H1 (cell line): ENCODE results near the gene RIN3. TPM values are rescaled to one million over a fixed set of nuclear protein-coding genes. Genes with fewer than 3 reads are reported as not detected.

Source experiments
- CTCF ChIA-PET: fragments of 300-600 bp; sonication (Branson Sonifier 250); formaldehyde crosslinking; loops from one replicate; lab custom pipeline; 2021; ENCODE audit not compliant: partially characterized antibody; lab: Charles Lee
- POLR2A ChIA-PET: fragments of 300-600 bp; sonication (Branson Sonifier 250); formaldehyde crosslinking; loops from one replicate; lab custom pipeline; 2021; ENCODE audit warnings: inconsistent platforms; ENCODE audit not compliant: partially characterized antibody; lab: Charles Lee
- DNase-seq, 2 experiments: peaks; one replicate each; pipeline versions ENCODE4 v3.0.0 to v3.0.0-alpha.2; 2010 to 2022; ENCODE audit warnings: low spot score in 2 of 2, low read depth in 1 of 2, mixed read lengths in 1 of 2
- FAIRE-seq: peaks from 2 replicates; lab custom pipeline; 2011; peaks lifted over from hg19 to GRCh38; lab: Jason Lieb, UNC
- H2AFZ ChIP-seq: 2 replicates; pipeline ENCODE4 v1.8.1; 2012; ENCODE audit warnings: low read length, inconsistent platforms
- H2AK5ac ChIP-seq: 2 replicates; pipeline ENCODE4 v1.6.1; 2013; ENCODE audit warnings: low read depth, low read length
- H2BK120ac ChIP-seq: replicated peaks from 2 replicates; pipeline ENCODE3; 2013; ENCODE audit warnings: low read depth, low read length, inconsistent platforms
- H2BK12ac ChIP-seq: 2 replicates; pipeline ENCODE4 v1.6.1; 2013; ENCODE audit warnings: low read depth, low read length
- H2BK15ac ChIP-seq: 2 replicates; pipeline ENCODE4 v1.6.1; 2013; ENCODE audit warnings: low read length
- H2BK20ac ChIP-seq: 2 replicates; pipeline ENCODE4 v1.6.1; 2013; ENCODE audit warnings: low read length
- H2BK5ac ChIP-seq: 2 replicates; pipeline ENCODE4 v1.6.1; 2013; ENCODE audit warnings: low read depth, low read length
- H3K14ac ChIP-seq: 2 replicates; pipeline ENCODE4 v1.6.1; 2013; ENCODE audit warnings: inconsistent platforms; ENCODE audit not compliant: insufficient read length
- H3K18ac ChIP-seq: 2 replicates; pipeline ENCODE4 v1.6.1; 2013; ENCODE audit warnings: low read length; ENCODE audit errors: extremely low read depth
- H3K23ac ChIP-seq: 2 replicates; pipeline ENCODE4 v1.6.1; 2013; ENCODE audit warnings: inconsistent platforms; ENCODE audit not compliant: insufficient read length
- H3K23me2 ChIP-seq: 2 replicates; pipeline ENCODE4 v1.6.1; 2013; ENCODE audit warnings: low read depth, low read length
- H3K27ac ChIP-seq: 2 replicates; pipeline ENCODE4 v1.6.1; 2011; ENCODE audit warnings: low read depth, low read length, inconsistent platforms
- H3K27me3 ChIP-seq, 4 experiments: replicated peaks in 1 of 4; 1 replicate in 1 of 4; 2 replicates in 3 of 4; pipeline versions ENCODE4 v1.6.1 to v1.8.1; 2011 to 2013; ENCODE audit warnings: low read length in 3 of 4, mild to moderate bottlenecking in 3 of 4, inconsistent platforms in 2 of 4, mixed read lengths in 2 of 4, moderate library complexity in 1 of 4; ENCODE audit not compliant: control insufficient read depth in 3 of 4, insufficient read depth in 3 of 4; ENCODE audit errors: extremely low read depth in 1 of 4
- H3K36me3 ChIP-seq, 4 experiments: 2 replicates each; pipeline versions ENCODE4 v1.6.1 to v1.8.1; 2011 to 2013; ENCODE audit warnings: mild to moderate bottlenecking in 4 of 4, low read length in 3 of 4, moderate library complexity in 2 of 4, control low read depth in 1 of 4, inconsistent platforms in 1 of 4; ENCODE audit not compliant: insufficient read depth in 4 of 4, control insufficient read depth in 2 of 4
- H3K4ac ChIP-seq: replicated peaks from 2 replicates; pipeline ENCODE3; 2013; ENCODE audit warnings: low read length, low read depth, mixed read lengths, inconsistent platforms; ENCODE audit not compliant: insufficient read length
- H3K4me1 ChIP-seq, 4 experiments: replicated peaks in 1 of 4; 1 replicate in 1 of 4; 2 replicates in 3 of 4; pipeline versions ENCODE4 v1.6.1 to v1.8.1; 2011 to 2013; ENCODE audit warnings: low read length in 3 of 4, inconsistent platforms in 2 of 4, mixed read lengths in 1 of 4; ENCODE audit not compliant: insufficient read depth in 4 of 4, control insufficient read depth in 3 of 4
- H3K4me2 ChIP-seq, 2 experiments: 2 replicates each; pipeline versions ENCODE4 v1.6.1 to v1.8.1; 2011 to 2013; ENCODE audit warnings: low read depth in 2 of 2, low read length in 2 of 2, control low read depth in 1 of 2, inconsistent platforms in 1 of 2, mild to moderate bottlenecking in 1 of 2; ENCODE audit not compliant: insufficient read depth in 1 of 2
- H3K4me3 ChIP-seq, 4 experiments: fragments of 200-600, 300-600 bp in 1 of 4; sonication (generic), shearing (Covaris generic), sonication (Bioruptor Twin) in 1 of 4; 2 replicates each; pipeline versions ENCODE4 v1.5.1 to v1.8.1; 2011 to 2016; ENCODE audit warnings: low read length in 4 of 4, low read depth in 3 of 4, control low read depth in 2 of 4, inconsistent platforms in 2 of 4, mild to moderate bottlenecking in 2 of 4, mixed read lengths in 1 of 4, moderate library complexity in 1 of 4; ENCODE audit not compliant: insufficient read depth in 2 of 4; ENCODE audit errors: extremely low read depth in 1 of 4
- H3K56ac ChIP-seq: replicated peaks from 2 replicates; pipeline ENCODE3; 2013; ENCODE audit warnings: low read depth, mild to moderate bottlenecking, mixed read lengths, low read length, inconsistent platforms; ENCODE audit not compliant: insufficient read length
- H3K79me1 ChIP-seq: 2 replicates; pipeline ENCODE4 v1.6.1; 2013; ENCODE audit warnings: low read depth, low read length, control low read depth
- H3K79me2 ChIP-seq, 2 experiments: 2 replicates each; pipeline versions ENCODE4 v1.6.1 to v1.8.1; 2012 to 2013; ENCODE audit warnings: low read length in 2 of 2, mild to moderate bottlenecking in 2 of 2, inconsistent platforms in 1 of 2; ENCODE audit not compliant: insufficient read depth in 2 of 2, control insufficient read depth in 1 of 2
- H3K9ac ChIP-seq, 4 experiments: replicated peaks in 1 of 4; 1 replicate in 1 of 4; 2 replicates in 3 of 4; pipeline versions ENCODE4 v1.6.1 to v1.8.1; 2011 to 2013; ENCODE audit warnings: low read depth in 3 of 4, low read length in 3 of 4, control low read depth in 2 of 4, mild to moderate bottlenecking in 2 of 4, moderate library complexity in 2 of 4, inconsistent platforms in 1 of 4; ENCODE audit errors: extremely low read depth in 1 of 4
- H3K9me3 ChIP-seq, 2 experiments: 2 replicates each; pipeline versions ENCODE4 v1.6.1 to v1.8.1; 2012 to 2013; ENCODE audit warnings: mild to moderate bottlenecking in 2 of 2, moderate library complexity in 2 of 2, control low read depth in 1 of 2, inconsistent platforms in 1 of 2, low read depth in 1 of 2, low read length in 1 of 2, mixed read lengths in 1 of 2; ENCODE audit not compliant: insufficient read depth in 2 of 2
- H4K20me1 ChIP-seq, 2 experiments: replicated peaks in 1 of 2; 2 replicates each; pipeline versions ENCODE3 to v1.8.1; 2011 to 2013; ENCODE audit warnings: inconsistent platforms in 2 of 2, low read length in 2 of 2, mild to moderate bottlenecking in 1 of 2; ENCODE audit not compliant: insufficient read depth in 2 of 2, control insufficient read depth in 1 of 2
- H4K5ac ChIP-seq: 2 replicates; pipeline ENCODE4 v1.6.1; 2013; ENCODE audit warnings: low read length, low read depth, mixed read lengths, inconsistent platforms; ENCODE audit not compliant: insufficient read length
- H4K8ac ChIP-seq: 2 replicates; pipeline ENCODE4 v1.8.0; 2013; ENCODE audit warnings: mild to moderate bottlenecking, moderate library complexity, low read length, inconsistent platforms; ENCODE audit not compliant: insufficient read depth; ENCODE audit errors: extremely low read depth
- H4K91ac ChIP-seq: replicated peaks from 2 replicates; pipeline ENCODE3; 2013; ENCODE audit warnings: low read length, mixed read lengths, inconsistent platforms; ENCODE audit not compliant: insufficient read length
- FOSL1 ChIP-seq: IDR thresholded peaks from 2 replicates; pipeline ENCODE4 v1.6.1; 2011; ENCODE audit warnings: mild to moderate bottlenecking, low read depth, low read length, moderate library complexity; ENCODE audit not compliant: insufficient read depth
- GABPA ChIP-seq: IDR thresholded peaks from 2 replicates; pipeline ENCODE4 v1.6.1; 2011; ENCODE audit warnings: mild to moderate bottlenecking, low read length, moderate library complexity, borderline replicate concordance; ENCODE audit not compliant: insufficient read depth
- JUN ChIP-seq: IDR thresholded peaks from 2 replicates; pipeline ENCODE4 v1.6.1; 2011; ENCODE audit warnings: low read depth, mild to moderate bottlenecking, improper control_type of control experiment, low read length
- MAX ChIP-seq: IDR thresholded peaks from 2 replicates; pipeline ENCODE4 v1.6.1; 2012; ENCODE audit warnings: inconsistent platforms
- NANOG ChIP-seq: IDR thresholded peaks from 2 replicates; pipeline ENCODE4 v1.6.1; 2011; ENCODE audit warnings: low read length, low read depth, mild to moderate bottlenecking, inconsistent platforms; ENCODE audit not compliant: insufficient read depth, poor library complexity, severe bottlenecking
- RAD21 ChIP-seq, 2 experiments: IDR thresholded peaks in 1 of 2; conservative IDR thresholded peaks in 1 of 2; 2 replicates each; pipeline ENCODE4 v1.6.1; 2011; ENCODE audit warnings: low read depth in 2 of 2, low read length in 2 of 2, improper control_type of control experiment in 1 of 2, inconsistent platforms in 1 of 2, mild to moderate bottlenecking in 1 of 2, moderate library complexity in 1 of 2
- SAP30 ChIP-seq: fragments of 300-600 bp; sonication (generic); IDR thresholded peaks from 2 replicates; pipeline ENCODE4 v1.7.1; 2012; ENCODE audit warnings: low read length, moderate library complexity, mild to moderate bottlenecking, inconsistent platforms; ENCODE audit not compliant: insufficient read depth, insufficient replicate concordance
- SP2 ChIP-seq: IDR thresholded peaks from 2 replicates; pipeline ENCODE4 v1.6.1; 2012; ENCODE audit warnings: mild to moderate bottlenecking, low read length, inconsistent platforms
- WGBS, 2 experiments: shearing (Covaris generic) in 1 of 2; methylation state at CpG; one replicate each; pipeline versions ENCODE4 v1.1.6 to v1.1.7; 2013 to 2015; ENCODE audit warnings: low lambda C conversion rate in 2 of 2, mixed read lengths in 2 of 2, inconsistent platforms in 1 of 2, low coverage in 1 of 2, missing lambda C conversion rate in 1 of 2; ENCODE audit not compliant: insufficient replicate concordance in 2 of 2, insufficient coverage in 1 of 2, insufficient read length in 1 of 2; ENCODE audit errors: extremely low coverage in 1 of 2, missing lambda C conversion rate in 1 of 2; 5-methylcytosine and 5-hydroxymethylcytosine counted together
- polyA plus RNA-seq, 7 experiments: library from polyadenylated mRNA; depleted of rRNA in 3 of 7; stranded (reverse) in 5 of 7; unstranded in 2 of 7; fragments of >200 nt in 5 of 7; fragments of 200-250 nt in 2 of 7; gene quantifications; 1 replicate in 5 of 7; 2 replicates in 1 of 7; 4 replicates in 1 of 7; pipeline versions ENCODE4 v1.2.1 to v1.2.3, GENCODE V29; 2011 to 2013; ENCODE audit warnings: missing spikeins in 2 of 7, mixed read lengths in 2 of 7
- total RNA-seq: library from RNA; stranded (reverse); fragmentation: NEBNext Ultra II Directional; extraction: Animal tissue kit (Norgen Biotek cat#: 25700); gene quantifications from 2 replicates; pipeline ENCODE4 v1.2.1, GENCODE V29; 2021
- TF ChIP-seq, protein P1 (sequence below): IDR thresholded peaks from 2 replicates; pipeline ENCODE4 v1.6.1; 2012; ENCODE audit warnings: low read length, inconsistent platforms

The RIN3 gene
- total and polyA plus RNA-seq, 2 of the 8 experiments (the other 6 are each of a cell fraction or from before 2014, with no cell fraction given) = 0.59 to 1.5 TPM

DNA sequence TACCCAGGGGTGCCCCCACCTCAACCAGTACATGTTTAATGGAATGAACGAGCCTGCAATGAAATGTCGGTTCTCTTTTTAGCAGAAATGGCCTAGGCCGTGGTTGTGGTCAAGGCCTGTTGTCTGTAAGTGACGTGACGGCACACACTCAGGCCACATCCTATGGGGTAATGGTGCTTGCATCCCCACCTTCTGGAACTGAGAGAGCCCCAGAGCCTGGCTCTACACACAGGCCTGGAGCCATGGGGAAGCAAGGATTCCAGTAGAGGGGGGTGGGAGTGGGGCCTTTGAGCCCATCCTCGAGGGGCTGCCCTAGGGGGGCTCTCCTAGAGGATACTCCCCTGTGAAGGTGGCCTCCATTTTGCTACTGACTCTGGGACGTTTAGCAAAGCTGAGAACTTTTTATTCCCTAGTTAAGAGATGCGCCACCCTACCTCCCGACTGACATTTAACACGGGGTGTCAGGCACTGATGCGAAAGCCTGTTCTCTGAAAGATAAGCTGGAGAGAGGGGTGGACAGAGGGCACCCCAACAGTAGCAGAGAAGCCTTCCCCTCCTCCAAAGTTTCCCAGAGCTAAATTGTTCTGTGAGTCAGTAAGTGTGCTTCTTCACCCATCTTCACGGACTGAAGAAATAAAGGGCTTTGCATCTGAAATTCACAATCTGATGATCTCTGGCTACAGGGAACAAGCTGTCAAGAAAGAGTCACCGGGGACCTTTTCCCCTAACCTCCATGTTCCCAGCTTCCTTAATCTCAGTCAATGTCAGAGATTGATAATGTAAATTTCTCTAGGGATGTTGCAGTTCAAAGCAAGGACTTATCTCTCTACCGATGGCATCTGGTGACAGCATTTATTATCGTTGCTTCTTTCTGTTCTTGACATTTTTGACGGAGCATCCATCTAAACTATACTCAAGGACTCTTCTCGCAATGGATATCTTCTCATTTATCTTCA lies 6.8 kb downstream of the RIN3 start:
- Histone ChIP-seq H3K4me1 (no peaks in the 10 kb centered on the region), H3K14ac (no peak overlapping the region), H4K5ac (no peak overlapping the region), H4K91ac (no peak overlapping the region), H2BK15ac (no peak overlapping the region), H3K4ac (no peak overlapping the region), H3K79me1 (no peaks in the 10 kb centered on the region), H3K9me3 (no peaks in the 10 kb centered on the region), H2BK120ac (no peak overlapping the region), H3K56ac (no peak overlapping the region), H3K36me3 (no peaks in the 10 kb centered on the region), H3K23ac (no peak overlapping the region), H3K9ac (no peak overlapping the region), H2BK20ac (no peak overlapping the region), H3K4me3 (no peak overlapping the region), H3K27ac (no peak overlapping the region), H2AK5ac (no peak overlapping the region), H3K27me3 (peaks cover 0 to 15% (median 5%) of the 10 kb centered on the region in 4 experiments; a peak in 4 of 7 replicates), H2BK12ac (no peak overlapping the region), H2AFZ (no peak overlapping the region), H3K79me2 (no peaks in the 10 kb centered on the region), H3K4me2 (no peak overlapping the region), H4K20me1 (no peaks in the 10 kb centered on the region), H3K23me2 (peaks cover 4% of the 10 kb centered on the region; the same call in 1 of the 2 replicates), H3K18ac (no peak overlapping the region), H4K8ac (no peak overlapping the region), H2BK5ac (no peak overlapping the region)
- ChIA-PET CTCF (no interaction called here), POLR2A (no interaction called here)
- TF ChIP-seq SAP30 (no peak), GABPA (no peak), RAD21 (IDR thresholded peaks at IDR 0.05 in 1 of 2, conservative IDR thresholded peaks at IDR 0.05 in 1 of 2; ENCODE audit: low read depth in 2 of 2, low read length in 2 of 2) (no peak), NANOG (no peak), JUN (no peak), SP2 (no peak), FOSL1 (no peak), MAX (no peak)
- TF ChIP-seq, protein P1, sequence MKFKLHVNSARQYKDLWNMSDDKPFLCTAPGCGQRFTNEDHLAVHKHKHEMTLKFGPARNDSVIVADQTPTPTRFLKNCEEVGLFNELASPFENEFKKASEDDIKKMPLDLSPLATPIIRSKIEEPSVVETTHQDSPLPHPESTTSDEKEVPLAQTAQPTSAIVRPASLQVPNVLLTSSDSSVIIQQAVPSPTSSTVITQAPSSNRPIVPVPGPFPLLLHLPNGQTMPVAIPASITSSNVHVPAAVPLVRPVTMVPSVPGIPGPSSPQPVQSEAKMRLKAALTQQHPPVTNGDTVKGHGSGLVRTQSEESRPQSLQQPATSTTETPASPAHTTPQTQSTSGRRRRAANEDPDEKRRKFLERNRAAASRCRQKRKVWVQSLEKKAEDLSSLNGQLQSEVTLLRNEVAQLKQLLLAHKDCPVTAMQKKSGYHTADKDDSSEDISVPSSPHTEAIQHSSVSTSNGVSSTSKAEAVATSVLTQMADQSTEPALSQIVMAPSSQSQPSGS = no peak
- 86% methylated on average over 17 of the region's 17 CpGs; no CpG with 5 or more reads in 1 of the 2 experiments for WGBS, 2 experiments
- DNase-seq (no peak), FAIRE-seq (no peak)
